Measurements from ENCODE around the gene IL22RA2.
A peak's percentile ranks its signal among the peaks of the same experiment; 100 is the strongest.

The IL22RA2 gene

GRCh38 chr6:137193256-137194070, 20.0 kb upstream of the IL22RA2 start:
- DNase-seq: no peak

GRCh38 chr6:137192821-137193220, 19.4 kb upstream of the IL22RA2 start:
- DNase-seq: no peak

- DNase-seq: no peak
Measured at GRCh38 chr6:137191670-137192069, 18.2 kb upstream of the IL22RA2 start.

- DNase-seq: no peak
Measured at GRCh38 chr6:137191236-137191635, 17.8 kb upstream of the IL22RA2 start.

- no peak for DNase-seq
Measured at GRCh38 chr6:137190583-137191094, 17.2 kb upstream of the IL22RA2 start.

- no peak for DNase-seq
Measured at GRCh38 chr6:137188855-137189254, 15.4 kb upstream of the IL22RA2 start.

- no peak for DNase-seq
Measured at GRCh38 chr6:137185290-137185689, 11.8 kb upstream of the IL22RA2 start.

GRCh38 chr6:137182654-137183073, 9.2 kb upstream of the IL22RA2 start:
- DNase-seq: no peak

- no peak for DNase-seq
Measured at GRCh38 chr6:137181891-137182653, 8.6 kb upstream of the IL22RA2 start.

- no peak for DNase-seq
Measured at GRCh38 chr6:137177611-137178010, 4.2 kb upstream of the IL22RA2 start.

GRCh38 chr6:137176729-137177128, 3.3 kb upstream of the IL22RA2 start:
- no peak for DNase-seq

- DNase-seq: no peak
Measured at GRCh38 chr6:137175868-137176245, 2.4 kb upstream of the IL22RA2 start.

GRCh38 chr6:137175157-137175867, 1.9 kb upstream of the IL22RA2 start:
- DNase-seq: no peak

- no peak for DNase-seq
Measured at GRCh38 chr6:137172734-137173431, 561 bp downstream of the IL22RA2 start.

GRCh38 chr6:137171824-137172733, 1.4 kb downstream of the IL22RA2 start:
- no peak for DNase-seq

- DNase-seq: no peak
Measured at GRCh38 chr6:137171053-137171374, 2.4 kb downstream of the IL22RA2 start.

GRCh38 chr6:137170266-137171052, 3.0 kb downstream of the IL22RA2 start:
- no peak for DNase-seq

- peak; percentile 53 for DNase-seq
Measured at GRCh38 chr6:137167702-137168377, 5.6 kb downstream of the IL22RA2 start.

- DNase-seq: no peak
Measured at GRCh38 chr6:137166247-137167098, 7.0 kb downstream of the IL22RA2 start.
